HG03565 (cell line): ENCODE results near the gene ATP5ME.
"Not testable (repeated sequence)": the region's sequence is repeated elsewhere in the genome, so short reads cannot be mapped to it uniquely, and the experiment has no call there.

Experiments
- ATAC-seq: cut with Tn5 transposase; IDR thresholded peaks from one replicate; pipeline ENCODE4 v1.9.1; 2021; ENCODE audit warnings: mild to moderate bottlenecking, moderate library complexity; ENCODE audit not compliant: unreplicated experiment

The ATP5ME gene

GRCh38 chr4:705278-706082 lies 31.4 kb upstream of the ATP5ME start, which contains the start of gene PCGF3:
Gene PCGF3, plus strand, starts transcription at chr4:705832. Its CDS starts 27,849 bp downstream, at chr4:733681.
- ATAC-seq: peak; percentile 79

DNA sequence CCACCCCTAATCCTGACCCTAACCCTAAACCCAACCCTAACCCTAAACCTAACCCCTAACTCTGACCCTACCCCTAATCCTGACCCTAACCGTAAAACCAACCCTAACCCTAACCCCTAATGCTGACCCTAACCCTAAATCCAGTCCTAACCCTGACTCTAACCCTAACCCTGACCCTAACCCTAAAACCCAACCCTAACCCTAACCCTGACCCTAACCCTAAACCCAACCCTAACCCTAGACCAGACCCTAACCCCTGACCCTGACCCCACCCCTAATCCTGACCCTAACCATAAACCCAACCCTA lies 30.8 kb upstream of the ATP5ME start:
- ATAC-seq: no peak

DNA sequence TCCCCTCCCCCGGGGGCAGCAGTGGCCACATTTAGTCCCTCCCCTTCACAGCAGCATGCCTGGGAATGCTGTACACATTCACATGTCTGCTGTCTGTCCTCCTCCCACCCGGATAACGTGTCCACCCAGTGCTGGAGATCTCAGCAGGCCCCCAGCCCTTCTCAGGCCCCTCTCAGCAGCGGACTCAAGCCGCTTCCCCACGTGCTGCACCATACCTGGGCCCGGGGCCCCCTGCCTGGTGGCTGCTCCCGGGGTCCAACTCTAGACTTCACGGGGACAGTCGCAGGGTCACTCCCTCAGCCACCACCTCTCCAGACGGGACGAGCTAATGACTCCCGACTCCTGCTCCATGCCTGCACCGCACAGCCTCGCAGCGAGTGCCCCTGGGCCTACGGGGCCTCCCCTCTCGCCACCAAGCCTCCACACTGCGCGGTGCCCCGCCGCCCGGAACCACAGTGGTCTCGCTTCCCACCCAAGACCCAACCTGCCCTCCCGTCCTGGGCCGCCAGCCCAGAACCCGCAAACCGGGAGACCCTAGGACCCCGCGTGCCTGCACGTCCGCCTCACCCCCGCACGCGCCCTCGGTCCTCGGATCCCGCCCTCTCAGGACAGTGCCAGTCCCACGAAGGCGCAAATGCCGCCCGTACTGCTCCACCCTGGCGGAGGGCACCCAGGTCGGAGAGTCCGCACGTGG lies 30.3 kb upstream of the ATP5ME start:
- ATAC-seq: no peak

DNA sequence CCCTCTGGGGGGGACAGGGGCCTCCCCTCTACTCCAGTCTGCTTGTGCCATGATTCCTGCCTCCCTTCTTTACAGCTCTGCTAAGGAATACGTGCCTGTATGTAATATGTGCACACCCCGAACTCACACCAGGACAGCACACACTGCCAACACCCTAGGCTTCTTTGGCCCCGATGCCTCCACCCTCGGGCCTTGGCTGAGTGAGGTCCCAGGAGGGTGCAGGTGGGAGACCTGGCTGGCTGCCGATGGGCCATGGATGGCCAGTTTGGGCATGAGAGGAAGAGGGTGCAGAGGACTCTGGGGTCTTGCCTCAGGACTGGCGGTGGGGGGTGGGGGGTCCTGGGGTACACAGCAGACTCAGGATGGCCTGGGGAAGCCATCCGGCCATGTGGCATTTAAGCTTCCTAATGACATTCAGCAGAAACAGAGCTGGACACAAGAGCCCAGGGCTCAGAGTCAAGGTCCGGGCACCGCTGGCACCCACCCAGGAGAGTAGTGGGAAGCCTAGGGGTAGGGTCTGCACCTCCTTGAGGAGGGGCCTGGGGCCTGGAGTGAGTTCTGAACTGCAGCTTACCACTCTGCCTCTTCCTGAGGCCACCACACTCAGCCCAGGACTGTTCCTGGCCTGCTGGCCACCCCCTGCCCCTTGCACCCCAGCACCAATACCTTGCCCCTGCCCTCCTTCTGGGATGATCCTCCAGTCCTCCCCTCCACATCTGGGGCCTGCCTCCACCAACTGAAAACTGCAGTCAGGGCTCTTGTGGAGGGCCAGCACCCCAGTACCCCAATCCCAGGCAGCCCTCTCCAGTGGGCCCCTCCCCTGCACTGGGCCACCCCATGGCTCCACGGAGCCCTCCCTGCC lies 29.5 kb upstream of the ATP5ME start:
- ATAC-seq: no peak

- no peak for ATAC-seq
Observed at GRCh38 chr4:702618-703048, 28.6 kb upstream of the ATP5ME start.

DNA sequence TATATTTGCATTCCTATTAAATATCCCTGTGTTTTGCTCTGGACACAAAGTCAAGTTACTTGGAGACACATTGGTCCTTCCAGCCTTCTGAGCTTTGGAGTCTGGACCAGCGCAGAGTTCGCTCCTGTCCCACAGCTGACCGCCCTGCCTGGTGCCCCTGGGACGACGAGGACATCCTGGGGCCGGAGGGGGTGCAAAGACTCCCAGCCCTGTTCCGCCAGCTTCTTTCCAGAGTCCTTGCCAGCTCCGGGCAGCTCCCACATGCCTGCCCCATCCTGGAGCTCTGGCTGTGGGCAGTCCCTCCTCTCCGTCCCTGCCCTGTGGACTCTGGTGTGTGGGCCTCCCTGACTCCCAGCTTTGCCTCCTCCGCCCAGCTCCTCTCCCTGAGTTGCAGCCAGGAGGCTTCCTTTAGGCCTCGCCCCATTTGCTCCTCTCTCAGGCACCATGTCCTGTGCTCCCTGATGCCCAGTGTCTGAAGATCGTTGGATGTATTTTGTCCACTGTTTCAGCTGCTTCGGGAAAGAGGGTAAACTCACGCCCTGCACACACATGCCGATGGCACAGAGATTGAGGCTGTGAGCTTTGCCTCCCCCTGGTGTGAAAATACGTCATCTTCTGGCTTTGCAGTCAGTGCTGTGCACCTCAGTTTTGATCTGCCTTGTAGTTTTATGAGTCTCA lies 26.6 kb upstream of the ATP5ME start:
- ATAC-seq: no peak

DNA sequence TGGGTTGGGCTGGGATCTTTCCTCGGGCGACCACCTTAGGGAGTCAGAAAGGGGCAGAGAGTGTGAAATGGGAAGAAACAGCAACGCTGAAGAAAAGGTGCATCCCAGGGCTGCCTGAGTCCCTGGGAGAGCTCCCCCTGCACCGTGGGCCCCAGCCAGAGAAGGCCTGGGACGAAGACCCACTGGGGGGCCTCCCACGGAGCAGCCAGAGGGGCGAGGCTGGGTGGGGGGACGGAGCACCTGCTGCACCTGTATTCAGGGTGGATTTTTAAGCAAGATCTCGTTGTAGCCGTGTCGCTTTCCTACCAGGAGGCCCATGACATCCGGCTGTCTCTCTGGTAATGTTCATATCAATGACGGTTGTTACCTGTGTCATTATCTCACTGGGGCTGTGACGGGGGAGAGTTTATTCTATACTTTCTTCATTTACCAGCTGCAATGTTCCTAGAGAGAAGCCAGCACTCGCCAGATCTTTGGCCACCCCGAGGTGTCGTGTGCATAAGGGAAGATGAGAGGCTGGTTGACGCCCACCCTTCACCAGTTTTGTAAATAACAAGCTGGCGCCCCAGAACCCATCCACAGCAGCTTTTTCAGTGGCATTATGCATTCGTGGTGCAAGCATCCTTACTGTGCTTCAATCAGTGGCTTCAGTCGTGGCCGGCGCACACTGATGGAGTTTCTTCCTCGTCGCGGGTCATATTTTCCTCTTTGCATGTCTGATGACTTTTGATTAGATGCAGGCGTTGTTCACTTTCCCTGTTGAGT lies 25.9 kb upstream of the ATP5ME start:
- ATAC-seq: no peak

- ATAC-seq: not testable (repeated sequence)
Observed at GRCh38 chr4:694341-694940, 20.4 kb upstream of the ATP5ME start.

- ATAC-seq: no peak
Observed at GRCh38 chr4:692771-693554, 18.9 kb upstream of the ATP5ME start.

- no peak for ATAC-seq
Observed at GRCh38 chr4:689723-690122, 15.6 kb upstream of the ATP5ME start.

DNA sequence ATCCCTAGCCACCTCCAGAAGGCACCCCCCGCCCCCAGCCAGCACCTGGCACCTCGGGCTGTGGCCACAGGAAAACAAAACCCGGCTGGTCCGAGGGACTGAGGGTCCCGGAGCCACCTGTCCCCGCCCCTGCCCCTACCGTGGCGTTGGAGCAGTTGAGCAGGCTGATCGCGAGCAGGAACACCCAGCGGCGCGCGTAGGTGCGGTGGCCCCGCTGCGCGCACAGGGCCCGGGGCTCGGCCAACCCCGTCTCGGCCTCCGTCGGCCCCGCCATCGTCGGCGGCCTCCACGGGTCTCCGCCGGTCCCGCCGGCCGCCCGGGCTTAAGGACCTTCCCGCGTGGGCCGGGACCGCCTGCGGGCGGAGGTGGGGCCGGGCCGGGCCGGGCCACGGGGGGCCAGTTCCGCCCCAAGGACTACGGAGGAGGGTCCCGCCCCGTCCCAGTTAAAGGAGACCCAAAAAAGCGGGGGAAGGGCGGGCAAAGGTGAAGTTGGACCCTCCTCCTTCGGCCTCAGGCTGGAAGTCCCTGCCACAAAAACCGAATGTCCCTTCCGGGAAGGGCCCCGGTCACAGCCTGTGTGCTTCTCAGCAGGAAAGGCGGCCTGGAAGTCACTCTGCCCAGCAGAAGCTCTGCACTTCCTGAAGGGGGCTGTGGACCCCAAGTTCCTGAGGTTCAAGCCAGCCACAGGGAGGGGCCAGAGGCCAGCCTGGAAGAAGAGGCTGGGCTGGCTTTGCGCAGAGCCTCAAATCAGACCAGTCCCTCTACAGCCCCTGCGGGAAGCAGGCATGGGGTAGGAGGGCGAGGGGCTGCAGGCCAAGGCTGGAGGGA lies 15.0 kb upstream of the ATP5ME start, which contains the start of gene SLC49A3:
SLC49A3 (minus strand) TSS at position 298 of the 828 bp plus-strand sequence; CDS start at position 274, 24 bp downstream.
- no peak for ATAC-seq

- no peak for ATAC-seq
Observed at GRCh38 chr4:687971-688853, 14.1 kb upstream of the ATP5ME start.

DNA sequence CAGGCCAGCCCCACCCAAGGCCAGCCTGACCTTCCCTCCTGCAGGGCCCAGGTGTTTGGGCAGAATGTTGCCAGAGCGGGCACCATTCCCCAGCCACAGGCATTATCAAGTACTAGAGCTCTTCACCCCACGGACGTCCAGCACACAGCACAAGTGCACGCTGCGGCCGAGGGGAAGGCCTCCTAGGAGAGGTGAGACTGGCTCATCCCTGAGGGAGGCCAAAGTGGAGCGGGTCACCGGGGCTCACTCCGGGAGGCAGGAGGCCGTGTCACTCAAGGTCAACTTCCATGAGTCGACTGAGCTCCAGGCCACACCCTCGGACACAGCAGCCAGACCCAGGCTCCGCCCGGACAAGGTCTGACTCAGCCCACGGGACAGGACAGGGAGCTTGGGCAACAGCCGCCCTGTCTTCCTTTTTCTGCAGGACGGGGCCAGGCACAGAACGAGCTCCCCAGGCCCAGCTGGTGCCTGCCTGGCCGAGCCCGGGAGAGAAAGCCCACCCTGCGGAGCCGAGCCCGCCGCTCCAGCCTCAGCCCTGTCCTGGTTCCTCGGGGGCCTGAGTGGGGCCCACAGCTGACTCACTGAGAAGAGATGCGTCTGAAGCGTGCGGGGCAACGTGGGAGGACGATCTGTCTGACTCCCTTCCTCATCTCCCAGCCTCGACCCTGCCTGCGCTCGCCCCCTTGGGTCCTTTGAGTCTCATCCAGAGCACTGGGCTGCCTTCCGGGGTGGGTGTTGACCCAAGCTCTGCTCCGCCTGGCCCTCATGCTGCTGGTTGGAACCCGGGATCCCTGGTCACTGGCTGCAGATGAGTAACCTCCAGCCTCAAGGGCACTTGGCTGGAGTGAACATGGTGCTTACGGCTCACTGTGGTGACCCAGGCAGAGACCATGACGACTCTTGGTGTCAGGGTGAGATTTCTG lies 13.2 kb upstream of the ATP5ME start:
- ATAC-seq: no peak

- no peak for ATAC-seq
Observed at GRCh38 chr4:686413-687040, 12.5 kb upstream of the ATP5ME start.

DNA sequence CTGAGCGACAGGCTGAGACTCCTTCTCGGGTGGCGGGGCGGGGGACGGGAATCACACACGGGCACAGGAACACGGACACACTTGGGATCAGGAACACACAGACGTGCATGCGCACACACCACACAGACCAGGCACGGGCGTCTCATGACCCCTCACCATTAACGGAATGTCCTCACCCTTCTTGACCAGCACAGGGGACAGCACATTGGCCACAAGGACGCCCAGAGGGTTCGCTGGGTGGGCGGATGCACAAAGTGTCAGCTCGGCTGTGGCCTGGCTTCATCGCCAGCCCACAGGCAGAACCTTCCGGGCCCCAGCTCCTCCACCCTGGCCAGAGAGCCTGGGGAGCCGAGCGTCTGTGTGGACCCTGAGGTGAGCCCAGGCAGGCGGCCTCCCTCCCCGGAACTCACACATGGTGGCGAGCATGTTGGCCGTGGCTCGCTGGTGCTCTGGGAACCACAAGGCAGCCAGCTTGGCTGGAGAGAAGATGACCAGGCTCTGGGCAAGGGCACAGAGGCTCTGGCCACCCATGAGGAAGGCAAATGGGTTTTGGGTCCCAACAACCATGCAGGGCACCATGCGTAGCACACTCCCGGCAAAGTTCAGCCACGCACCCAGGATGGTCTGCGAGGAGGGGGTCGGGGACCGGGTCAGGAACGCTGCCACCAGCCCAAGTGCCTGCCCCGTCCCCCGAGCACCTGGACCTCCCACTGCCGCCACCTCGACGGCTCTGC lies 11.8 kb upstream of the ATP5ME start:
- ATAC-seq: no peak
